K562 (cell line): ENCODE measurements around the gene PLCB4. TPM values are rescaled to one million over a fixed set of nuclear protein-coding genes. Genes with fewer than 3 reads are reported as not detected.

Experiments
- ATAC-seq: fragments of 200-7000 bp; cut with Tn5 transposase; 3 replicates; pipeline ENCODE4 v1.9.1; 2020; ENCODE audit warnings: moderate library complexity
- BruUV-seq: library from RNA; stranded (reverse); fragments of 400-500 nt; replicated peaks from 2 replicates; lab custom pipeline; 2021; lab: Mats Ljungman, UMichigan
- CTCF ChIA-PET: fragments of 300-600 bp; formaldehyde crosslinking; extraction: SDS; loops from one replicate; lab custom pipeline; 2021; ENCODE audit warnings: low intra/inter-chr PET ratio; lab: Yijun Ruan, JAX
- POLR2A ChIA-PET: fragments of 300-600, 350-650 bp; sonication (Branson Sonifier 250); formaldehyde crosslinking; extraction: SDS; loops from one replicate; lab custom pipeline; 2021; ENCODE audit warnings: antibody characterized with exemption, inconsistent platforms; lab: Yijun Ruan, JAX
- DNase-seq, 4 experiments: peaks; one replicate each; pipeline versions ENCODE4 v3.0.0 to v3.0.0-alpha.2; 2011 to 2018; ENCODE audit warnings: low spot score in 3 of 4, mixed read lengths in 3 of 4; ENCODE audit errors: extremely low read depth in 1 of 4
- FAIRE-seq: peaks from 2 replicates; lab custom pipeline; 2011; peaks lifted over from hg19 to GRCh38; lab: Jason Lieb, UNC
- H2AFZ ChIP-seq: 2 replicates; pipeline ENCODE4 v1.6.0; 2011; ENCODE audit warnings: low read depth, low read length, control low read depth, inconsistent platforms
- H3K27ac ChIP-seq: fragments of 200-600 bp; 3 replicates; pipeline ENCODE4 v1.8.0; 2011; ENCODE audit warnings: low read depth, mild to moderate bottlenecking, control low read depth, inconsistent platforms, low read length, moderate library complexity, mixed read lengths; ENCODE audit errors: extremely low read depth
- H3K27me3 ChIP-seq, 2 experiments: fragments of 300-600 bp in 1 of 2; 2 replicates in 1 of 2; 3 replicates in 1 of 2; pipeline versions ENCODE4 v1.6.0 to v1.8.0; 2011; ENCODE audit warnings: inconsistent platforms in 2 of 2, low read length in 2 of 2, mild to moderate bottlenecking in 1 of 2, mixed read lengths in 1 of 2, moderate library complexity in 1 of 2; ENCODE audit not compliant: control insufficient read depth in 2 of 2, insufficient read depth in 2 of 2
- H3K36me3 ChIP-seq: fragments of 300-600 bp; 3 replicates; pipeline ENCODE4 v1.8.0; 2011; ENCODE audit warnings: mild to moderate bottlenecking, low read length, inconsistent platforms; ENCODE audit not compliant: control insufficient read depth, insufficient read depth
- H3K4me1 ChIP-seq, 2 experiments: fragments of 200-600 bp in 1 of 2; replicated peaks in 1 of 2; 2 replicates in 1 of 2; 3 replicates in 1 of 2; pipeline versions ENCODE4 v1.5.1 to v1.8.0; 2011; ENCODE audit warnings: inconsistent platforms in 2 of 2, low read length in 2 of 2, mild to moderate bottlenecking in 1 of 2, mixed read lengths in 1 of 2, moderate library complexity in 1 of 2; ENCODE audit not compliant: control insufficient read depth in 2 of 2, insufficient read depth in 2 of 2
- H3K4me2 ChIP-seq: 2 replicates; pipeline ENCODE4 v1.6.1; 2011; ENCODE audit warnings: low read length, control low read depth, inconsistent platforms, mixed read lengths; ENCODE audit not compliant: insufficient read depth
- H3K4me3 ChIP-seq: fragments of 200-600 bp; sonication (generic), shearing (Covaris generic); 2 replicates; pipeline ENCODE4 v1.5.1; 2016; ENCODE audit warnings: control low read depth, inconsistent platforms
- H3K79me2 ChIP-seq: fragments of 200-600 bp; 3 replicates; pipeline ENCODE4 v1.8.0; 2011; ENCODE audit warnings: low read length, inconsistent platforms; ENCODE audit not compliant: control insufficient read depth, insufficient read depth
- H3K9ac ChIP-seq, 2 experiments: 2 replicates each; pipeline versions ENCODE4 v1.6.0 to v1.6.1; 2011; ENCODE audit warnings: low read depth in 2 of 2, low read length in 2 of 2, control low read depth in 1 of 2, inconsistent platforms in 1 of 2, mild to moderate bottlenecking in 1 of 2, mixed read lengths in 1 of 2; ENCODE audit not compliant: insufficient read depth in 1 of 2
- H3K9me1 ChIP-seq: one replicate; pipeline ENCODE4 v1.6.0; 2011; ENCODE audit warnings: inconsistent platforms, mild to moderate bottlenecking, low read length, moderate library complexity; ENCODE audit not compliant: control insufficient read depth, insufficient read depth
- H3K9me3 ChIP-seq: replicated peaks from 2 replicates; pipeline ENCODE4 v1.5.1; 2011; ENCODE audit warnings: low read depth, low read length, inconsistent platforms; ENCODE audit not compliant: control insufficient read depth, insufficient read depth
- H4K20me1 ChIP-seq: replicated peaks from 2 replicates; pipeline ENCODE4 v1.6.1; 2011; ENCODE audit warnings: low read length, inconsistent platforms, mixed read lengths; ENCODE audit not compliant: control insufficient read depth, insufficient read depth
- DPF2 ChIP-seq: fragments of 450-650 bp; IDR thresholded peaks from 2 replicates; pipeline ENCODE4 v1.6.1; 2016
- EP400 ChIP-seq: fragments of 450-650 bp; IDR thresholded peaks from 2 replicates; pipeline ENCODE4 v1.6.1; 2017; ENCODE audit warnings: antibody characterized with exemption, mild to moderate bottlenecking, moderate library complexity
- GTF2F1 ChIP-seq: IDR thresholded peaks from 2 replicates; pipeline ENCODE4 v1.6.1; 2011; ENCODE audit warnings: low read depth, low read length, improper control_type of control experiment
- HOXB6 ChIP-seq: fragments of 250-450 bp; sonication (Bioruptor Pico); IDR thresholded peaks from 2 replicates; pipeline ENCODE4 v1.5.1; 2022; ENCODE audit warnings: mild to moderate bottlenecking, borderline replicate concordance
- MED1 ChIP-seq: sonication (generic); formaldehyde crosslinking; IDR thresholded peaks from 2 replicates; pipeline ENCODE4 v1.8.1; 2023; ENCODE audit warnings: missing genetic modification reagents, borderline replicate concordance
- NFRKB ChIP-seq: fragments of 450-650 bp; IDR thresholded peaks from 2 replicates; pipeline ENCODE4 v1.6.1; 2016; ENCODE audit warnings: low read depth
- NR3C1 ChIP-seq: sonication (generic); formaldehyde crosslinking; IDR thresholded peaks from 2 replicates; pipeline ENCODE4 v1.8.1; 2022; ENCODE audit warnings: missing genetic modification reagents
- PHF8 ChIP-seq: fragments of 200-600 bp; sonication (generic); IDR thresholded peaks from 2 replicates; pipeline ENCODE4 v1.6.1; 2012; ENCODE audit warnings: mixed run types, mild to moderate bottlenecking, inconsistent platforms, low read length, moderate library complexity, borderline replicate concordance
- SP2 ChIP-seq: IDR thresholded peaks from 2 replicates; pipeline ENCODE4 v1.6.1; 2011; ENCODE audit warnings: mild to moderate bottlenecking, low read depth, low read length, moderate library complexity; ENCODE audit not compliant: poor library complexity, severe bottlenecking; ENCODE audit errors: extremely low read depth
- TAF15 ChIP-seq: fragments of 200-400 bp; formaldehyde crosslinking; IDR thresholded peaks from 2 replicates; pipeline ENCODE4 v1.6.1; 2017; ENCODE audit warnings: mild to moderate bottlenecking, low read depth, low read length, moderate library complexity
- YY1 ChIP-seq, 3 experiments: IDR thresholded peaks; 2 replicates each; pipeline ENCODE4 v1.6.1; 2011; ENCODE audit warnings: low read length in 2 of 3, mild to moderate bottlenecking in 2 of 3, moderate library complexity in 2 of 3, borderline replicate concordance in 1 of 3, control low read depth in 1 of 3, low read depth in 1 of 3; ENCODE audit not compliant: insufficient read depth in 3 of 3, insufficient replicate concordance in 2 of 3, control insufficient read depth in 1 of 3, insufficient read length in 1 of 3; ENCODE audit errors: extremely low read depth in 1 of 3
- ZNF212 ChIP-seq: fragments of 450-650 bp; formaldehyde crosslinking; IDR thresholded peaks from 2 replicates; pipeline ENCODE4 v1.4.0; 2020; ENCODE audit warnings: mild to moderate bottlenecking
- ZNF347 ChIP-seq: fragments of 450-650 bp; formaldehyde crosslinking; IDR thresholded peaks from 2 replicates; pipeline ENCODE4 v1.4.0; 2020; ENCODE audit warnings: low read depth, mild to moderate bottlenecking, moderate library complexity
- ZNF586 ChIP-seq: fragments of 450-650 bp; formaldehyde crosslinking; conservative IDR thresholded peaks from 2 replicates; pipeline ENCODE4 v1.4.0; 2020; ENCODE audit warnings: mild to moderate bottlenecking, moderate library complexity
- ZNF764 ChIP-seq: fragments of 250-450 bp; sonication (Bioruptor Pico); IDR thresholded peaks from 2 replicates; pipeline ENCODE4 v1.4.0; 2020; ENCODE audit warnings: low read depth, mild to moderate bottlenecking, moderate library complexity
- WGBS: fragments of 100-300 bp; shearing (Covaris generic); methylation state at CpG from one replicate; pipeline ENCODE4 v1.1.6; 2016; ENCODE audit warnings: low coverage, mixed read lengths; ENCODE audit not compliant: insufficient coverage; ENCODE audit errors: missing lambda C conversion rate; 5-methylcytosine and 5-hydroxymethylcytosine counted together
- in situ Hi-C: fragments of 300-500 bp; cut with MboI; formaldehyde crosslinking; loops from 4 replicates; pipeline ENCODE4 v1.15.0; 2018; ENCODE audit warnings: inconsistent platforms, mixed read lengths
- intact Hi-C: fragments of 100-400 bp; cut with micrococcal nuclease; formaldehyde crosslinking; loops from 2 replicates; pipeline ENCODE4 v1.14.2; 2022
- polyA plus RNA-seq, 8 experiments: library from polyadenylated mRNA; depleted of rRNA in 4 of 8; stranded (reverse) in 5 of 8; unstranded in 3 of 8; fragments of >200 nt; fragmentation: Nextera tagmentation in 2 of 8; fragmentation: Illumina TruSeq in 1 of 8; extraction: Ambion mirVana in 2 of 8; extraction: Trizol in 1 of 8; gene quantifications; 2 replicates each; pipeline versions ENCODE4 v1.2.1 to v1.2.3, GENCODE V29; 2011 to 2014; ENCODE audit warnings: inconsistent platforms in 1 of 8, missing spikeins in 1 of 8
- total RNA-seq, 7 experiments: library from RNA; depleted of rRNA in 6 of 7; stranded (reverse); fragments of >200 nt in 6 of 7; fragmentation: Illumina TruSeq in 2 of 7; extraction: Trizol in 2 of 7; gene quantifications; 2 replicates each; pipeline versions ENCODE4 v1.2.1 to v1.2.3, GENCODE V29; 2011 to 2021; ENCODE audit warnings: low replicate concordance in 1 of 7
- TF ChIP-seq, protein P1 (sequence below): fragments of 450-650 bp; formaldehyde crosslinking; IDR thresholded peaks from 2 replicates; pipeline ENCODE4 v1.4.0; 2022; ENCODE audit warnings: mild to moderate bottlenecking, moderate library complexity
- TF ChIP-seq, protein P2 (sequence below): fragments of 450-650 bp; formaldehyde crosslinking; IDR thresholded peaks from 2 replicates; pipeline ENCODE4 v1.4.0; 2020; ENCODE audit warnings: mild to moderate bottlenecking, moderate library complexity

PLCB4 gene
- total and polyA plus RNA-seq, 9 of the 15 experiments (the other 6 are each of a cell fraction or from before 2014, with no cell fraction given) = 0.20 to 2.9 (median 0.52) TPM

DNA sequence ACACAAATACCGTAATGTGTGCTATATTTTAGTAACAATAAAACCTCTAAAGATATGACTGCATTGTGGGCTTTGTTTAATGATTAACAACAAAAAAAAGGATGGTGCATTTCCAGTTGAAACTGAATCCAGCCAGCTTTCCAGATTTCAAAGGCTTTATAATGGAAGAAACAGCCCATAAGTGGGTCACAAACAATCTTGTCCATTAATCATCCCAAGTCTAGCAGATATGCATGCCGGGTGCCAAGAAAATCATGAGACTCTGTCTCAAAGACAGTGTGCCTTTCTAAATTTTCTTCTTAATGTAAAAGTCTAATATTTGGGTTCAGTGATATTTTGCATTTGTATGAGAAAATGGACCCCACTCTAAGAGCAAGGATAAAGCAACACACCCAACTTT, 424.9 kb downstream of the PLCB4 start (continued):
- TF ChIP-seq PHF8 (no peak), NFRKB (no peak), ZNF212 (CRISPR knock-in tag) (no peak), NR3C1 (no peak), TAF15 (no peak), GTF2F1 (no peak), ZNF347 (CRISPR knock-in tag) (no peak), YY1 (IDR thresholded peaks at IDR 0.05; ENCODE audit: borderline replicate concordance in 1 of 3, control insufficient read depth in 1 of 3, extremely low read depth in 1 of 3, insufficient read depth in 3 of 3, insufficient read length in 1 of 3, insufficient replicate concordance in 2 of 3, low read depth in 1 of 3, low read length in 2 of 3) (no peak), MED1 (CRISPR knock-in tag) (no peak)
- TF ChIP-seq, protein P1, sequence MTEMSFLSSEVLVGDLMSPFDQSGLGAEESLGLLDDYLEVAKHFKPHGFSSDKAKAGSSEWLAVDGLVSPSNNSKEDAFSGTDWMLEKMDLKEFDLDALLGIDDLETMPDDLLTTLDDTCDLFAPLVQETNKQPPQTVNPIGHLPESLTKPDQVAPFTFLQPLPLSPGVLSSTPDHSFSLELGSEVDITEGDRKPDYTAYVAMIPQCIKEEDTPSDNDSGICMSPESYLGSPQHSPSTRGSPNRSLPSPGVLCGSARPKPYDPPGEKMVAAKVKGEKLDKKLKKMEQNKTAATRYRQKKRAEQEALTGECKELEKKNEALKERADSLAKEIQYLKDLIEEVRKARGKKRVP (CRISPR knock-in tag) = no peak

DNA sequence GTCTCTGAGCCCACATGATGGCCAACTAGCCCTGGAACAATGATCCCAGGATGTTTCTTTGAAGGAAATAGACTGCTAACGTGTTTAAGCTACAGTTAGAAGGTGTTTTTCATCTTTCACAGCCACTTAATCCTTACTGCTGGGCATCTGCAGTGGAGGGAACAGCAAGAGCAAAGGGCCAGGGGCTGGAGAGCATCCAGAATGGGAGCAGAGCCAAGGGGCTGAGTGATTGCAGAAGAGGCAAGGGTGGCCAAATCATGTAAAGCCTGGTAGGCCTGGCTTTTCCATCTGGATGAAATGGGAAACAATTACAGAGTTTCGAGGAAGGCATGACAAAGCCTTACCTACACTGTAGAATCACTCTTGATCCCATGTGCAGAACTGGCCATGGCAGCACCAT, 426.8 kb downstream of the PLCB4 start:
- Histone ChIP-seq H3K36me3 (no peaks in the 10 kb centered on the region), H3K27me3 (no peaks in the 10 kb centered on the region), H3K27ac (no peak overlapping the region), H3K4me1 (no peaks in the 10 kb centered on the region), H2AFZ (no peak overlapping the region), H3K4me3 (no peak overlapping the region), H3K9me3 (no peaks in the 10 kb centered on the region), H3K9ac (no peak overlapping the region), H3K9me1 (no peaks in the 10 kb centered on the region), H4K20me1 (no peaks in the 10 kb centered on the region), H3K4me2 (no peak overlapping the region), H3K79me2 (no peaks in the 10 kb centered on the region)
- ChIA-PET CTCF (no interaction called here), POLR2A (interaction anchor here (0.6 kb wide), 1 partner anchor 10 kb away, joined by 3 read pairs; no protein-coding TSS in a partner anchor)
- DNase-seq (no peak), ATAC-seq (no peak), FAIRE-seq (no peak)
- TF ChIP-seq DPF2 (no peak), ZNF764 (CRISPR knock-in tag) (no peak), SP2 (no peak), ZNF586 (CRISPR knock-in tag) (no peak), EP400 (no peak), HOXB6 (no peak)
- TF ChIP-seq, protein P2, sequence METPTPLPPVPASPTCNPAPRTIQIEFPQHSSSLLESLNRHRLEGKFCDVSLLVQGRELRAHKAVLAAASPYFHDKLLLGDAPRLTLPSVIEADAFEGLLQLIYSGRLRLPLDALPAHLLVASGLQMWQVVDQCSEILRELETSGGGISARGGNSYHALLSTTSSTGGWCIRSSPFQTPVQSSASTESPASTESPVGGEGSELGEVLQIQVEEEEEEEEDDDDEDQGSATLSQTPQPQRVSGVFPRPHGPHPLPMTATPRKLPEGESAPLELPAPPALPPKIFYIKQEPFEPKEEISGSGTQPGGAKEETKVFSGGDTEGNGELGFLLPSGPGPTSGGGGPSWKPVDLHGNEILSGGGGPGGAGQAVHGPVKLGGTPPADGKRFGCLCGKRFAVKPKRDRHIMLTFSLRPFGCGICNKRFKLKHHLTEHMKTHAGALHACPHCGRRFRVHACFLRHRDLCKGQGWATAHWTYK (CRISPR knock-in tag) = no peak
- 0% methylated on average over 2 of the region's 2 CpGs for whole genome bisulfite sequencing
- no TSS peak for BruUV-seq
- intact Hi-C loops = no loop called here
- in situ Hi-C loops = no loop called here
